ENCODE measurements around the gene CCSER1. TPM values are rescaled to one million over a fixed set of nuclear protein-coding genes. Genes with fewer than 3 reads are reported as not detected.

Gene CCSER1
- total and polyA plus RNA-seq, 10 donors: 1.3 to 30.4 (median 20.4) TPM

- intact Hi-C loops (cut with DNase I; ENCODE audit: low total_unique reads): no loop called here
Observed at GRCh38 chr4:90544532-90545045, 417.4 kb downstream of the CCSER1 start.

GRCh38 chr4:90545380-90545779, 418.2 kb downstream of the CCSER1 start:
- no peak for DNase-seq
- intact Hi-C loops (cut with DNase I; ENCODE audit: low total_unique reads): no loop called here
- Histone ChIP-seq H3K4me3 (no peak overlapping the region), H3K36me3 (no peaks in the 10 kb centered on the region), H3K4me1 (peaks cover 0 to 24% (median 7%) of the 10 kb centered on the region in 6 donors), H3K9me3 (no peaks in the 10 kb centered on the region), H3K27me3 (replicated peaks in 1 of 7) (no peaks in the 10 kb centered on the region), H3K27ac (no peak overlapping the region)
- no peak for TF ChIP-seq POLR2A (IDR thresholded peaks at IDR 0.05)
- TF ChIP-seq POLR2AphosphoS5 (IDR thresholded peaks at IDR 0.05): no peak
- no peak for TF ChIP-seq CTCF (IDR thresholded peaks at IDR 0.05 in 8 of 11, conservative IDR thresholded peaks at IDR 0.05 in 3 of 11)
- 85 to 93% (median 89%) methylated on average over 4 of the region's 4 CpGs for WGBS, 5 donors

More at GRCh38 chr4:90544532-90545045, 417.4 kb downstream of the CCSER1 start:
- no peak overlapping the region for H3K27ac ChIP-seq
- no peak for DNase-seq
- H3K4me3 ChIP-seq: no peak overlapping the region
- H3K27me3 ChIP-seq (replicated peaks in 1 of 7): no peaks in the 10 kb centered on the region
- no peaks in the 10 kb centered on the region for H3K9me3 ChIP-seq
- H3K4me1 ChIP-seq: peaks cover 0 to 24% (median 7%) of the 10 kb centered on the region in 6 donors
- no peaks in the 10 kb centered on the region for H3K36me3 ChIP-seq
- TF ChIP-seq POLR2AphosphoS5 (IDR thresholded peaks at IDR 0.05) (no peak), CTCF (IDR thresholded peaks at IDR 0.05 in 8 of 11, conservative IDR thresholded peaks at IDR 0.05 in 3 of 11) (no peak), POLR2A (IDR thresholded peaks at IDR 0.05) (no peak)
- WGBS, 5 donors: 80 to 92% (median 83%) methylated on average over 2 of the region's 2 CpGs

- DNase-seq: no peak
- Histone ChIP-seq H3K4me1 (peaks cover 0 to 24% (median 7%) of the 10 kb centered on the region in 6 donors), H3K27me3 (replicated peaks in 1 of 7) (no peaks in the 10 kb centered on the region)
Observed at GRCh38 chr4:90546114-90546513, 418.9 kb downstream of the CCSER1 start.

GRCh38 chr4:90570615-90571014, 443.4 kb downstream of the CCSER1 start:
- no peak overlapping the region for H3K4me3 ChIP-seq
- no peaks in the 10 kb centered on the region for H3K9me3 ChIP-seq
- H3K27ac ChIP-seq: no peak overlapping the region
- TF ChIP-seq POLR2A (IDR thresholded peaks at IDR 0.05): no peak
- no peak for TF ChIP-seq CTCF (IDR thresholded peaks at IDR 0.05 in 8 of 11, conservative IDR thresholded peaks at IDR 0.05 in 3 of 11)
- no peak for TF ChIP-seq POLR2AphosphoS5 (IDR thresholded peaks at IDR 0.05)
- no peaks in the 10 kb centered on the region for H3K4me1 ChIP-seq
- WGBS, 5 donors: 88 to 100% (median 89%) methylated on average over 2 of the region's 2 CpGs
- intact Hi-C loops (cut with DNase I; ENCODE audit: low total_unique reads): no loop called here
- no peaks in the 10 kb centered on the region for H3K27me3 ChIP-seq (replicated peaks in 1 of 7)
- H3K36me3 ChIP-seq: no peaks in the 10 kb centered on the region
- DNase-seq: no peak

More at GRCh38 chr4:90546114-90546513, 418.9 kb downstream of the CCSER1 start:
- Histone ChIP-seq H3K27ac (no peak overlapping the region), H3K36me3 (no peaks in the 10 kb centered on the region), H3K9me3 (no peaks in the 10 kb centered on the region), H3K4me3 (no peak overlapping the region)
- intact Hi-C loops (cut with DNase I; ENCODE audit: low total_unique reads): no loop called here
- TF ChIP-seq POLR2AphosphoS5 (IDR thresholded peaks at IDR 0.05) (no peak), POLR2A (IDR thresholded peaks at IDR 0.05) (no peak), CTCF (IDR thresholded peaks at IDR 0.05 in 8 of 11, conservative IDR thresholded peaks at IDR 0.05 in 3 of 11) (no peak)
- WGBS, 5 donors: 29 to 59% (median 52%) methylated on average over 1 of the region's 1 CpG
